ENCODE measurements around the gene AHI1.
"Not testable (repeated sequence)": the region's sequence is repeated elsewhere in the genome, so short reads cannot be mapped to it uniquely, and the experiment has no call there.

DNA sequence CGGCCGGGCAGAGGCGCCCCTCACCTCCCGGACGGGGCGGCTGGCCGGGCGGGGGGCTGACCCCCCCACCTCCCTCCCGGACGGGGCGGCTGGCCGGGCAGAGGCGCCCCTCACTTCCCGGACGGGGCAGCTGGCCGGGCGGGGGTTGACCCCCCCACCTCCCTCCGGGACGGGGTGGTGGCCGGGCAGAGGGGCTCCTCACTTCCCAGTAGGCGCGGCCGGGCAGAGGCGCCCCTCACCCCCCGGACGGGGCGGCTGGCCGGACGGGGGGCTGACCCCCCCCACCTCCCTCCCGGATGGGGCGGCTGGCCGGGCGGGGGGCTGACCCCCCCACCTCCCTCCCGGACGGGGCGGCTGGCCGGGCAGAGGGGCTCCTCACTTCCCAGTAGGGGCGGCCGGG lies 133.9 kb downstream of the AHI1 start:
- not testable (repeated sequence) for TF ChIP-seq CTCF (conservative IDR thresholded peaks at IDR 0.05; ENCODE audit: low read length); EZH2phosphoT487 (IDR thresholded peaks at IDR 0.05; ENCODE audit: borderline replicate concordance, low read depth, low read length)
